GM19043 (cell line): ENCODE results near the gene MLPH.

Experiments used
- ATAC-seq: cut with Tn5 transposase; IDR thresholded peaks from one replicate; pipeline ENCODE4 v1.9.1; 2021; ENCODE audit warnings: low read depth; ENCODE audit not compliant: unreplicated experiment

The MLPH gene

DNA sequence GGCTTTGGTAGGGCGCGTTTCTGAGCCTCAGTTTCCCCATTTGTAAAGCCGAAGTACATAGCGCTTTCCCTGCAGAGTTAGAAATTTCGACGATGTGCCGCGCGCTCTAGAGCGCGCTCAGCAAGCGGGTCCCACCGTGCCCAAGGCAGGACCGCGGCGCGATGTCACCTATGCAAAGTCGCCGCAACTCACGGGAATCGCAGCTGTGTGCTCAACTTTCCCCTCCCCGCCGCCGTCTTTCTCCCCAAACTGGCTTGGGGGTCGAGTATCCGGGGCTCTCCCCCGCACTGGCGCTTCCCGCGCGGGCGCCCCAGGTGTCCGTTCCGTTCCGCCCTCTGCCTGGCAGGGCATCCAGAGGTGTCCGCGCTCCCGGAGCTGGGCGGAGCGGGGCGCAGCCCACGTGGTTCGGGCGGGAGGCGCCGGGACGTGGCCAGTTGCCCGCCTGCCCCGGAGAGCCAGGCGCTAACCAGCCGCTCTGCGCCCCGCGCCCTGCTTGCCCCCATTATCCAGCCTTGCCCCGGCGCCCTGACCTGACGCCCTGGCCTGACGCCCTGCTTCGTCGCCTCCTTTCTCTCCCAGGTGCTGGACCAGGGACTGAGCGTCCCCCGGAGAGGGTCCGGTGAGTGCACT lies at the start of gene MLPH:
TSS of gene MLPH (plus strand) at position 433 of the 630 bp plus-strand sequence. CDS start 6,176 bp downstream, outside the sequence.
- no peak for ATAC-seq

DNA sequence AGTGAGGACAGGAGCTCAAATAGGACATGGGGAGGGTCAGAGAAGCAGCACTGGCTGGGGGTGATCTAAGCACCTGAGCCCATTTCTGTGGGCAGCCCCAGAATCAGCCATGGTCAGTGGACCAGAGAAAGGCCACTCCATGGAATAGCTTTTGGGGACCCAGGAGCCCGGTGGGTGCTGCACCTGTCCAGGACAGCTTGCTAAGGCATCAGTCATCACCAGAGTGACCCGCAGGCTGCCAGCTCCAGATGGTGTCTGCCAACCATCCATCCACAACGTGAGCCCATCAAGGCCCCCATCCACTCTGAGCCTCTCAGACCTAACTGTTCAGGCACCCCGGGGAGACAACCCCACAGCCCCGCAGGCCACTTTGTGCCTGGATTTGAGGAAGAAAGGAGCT lies 49.5 kb upstream of the MLPH start:
- ATAC-seq: no peak

- ATAC-seq: no peak
These were observed 48.7 kb upstream of the MLPH start for GRCh38 chr2:237438080-237438940.

- ATAC-seq: no peak
These were observed 46.2 kb upstream of the MLPH start for GRCh38 chr2:237440819-237441281.

DNA sequence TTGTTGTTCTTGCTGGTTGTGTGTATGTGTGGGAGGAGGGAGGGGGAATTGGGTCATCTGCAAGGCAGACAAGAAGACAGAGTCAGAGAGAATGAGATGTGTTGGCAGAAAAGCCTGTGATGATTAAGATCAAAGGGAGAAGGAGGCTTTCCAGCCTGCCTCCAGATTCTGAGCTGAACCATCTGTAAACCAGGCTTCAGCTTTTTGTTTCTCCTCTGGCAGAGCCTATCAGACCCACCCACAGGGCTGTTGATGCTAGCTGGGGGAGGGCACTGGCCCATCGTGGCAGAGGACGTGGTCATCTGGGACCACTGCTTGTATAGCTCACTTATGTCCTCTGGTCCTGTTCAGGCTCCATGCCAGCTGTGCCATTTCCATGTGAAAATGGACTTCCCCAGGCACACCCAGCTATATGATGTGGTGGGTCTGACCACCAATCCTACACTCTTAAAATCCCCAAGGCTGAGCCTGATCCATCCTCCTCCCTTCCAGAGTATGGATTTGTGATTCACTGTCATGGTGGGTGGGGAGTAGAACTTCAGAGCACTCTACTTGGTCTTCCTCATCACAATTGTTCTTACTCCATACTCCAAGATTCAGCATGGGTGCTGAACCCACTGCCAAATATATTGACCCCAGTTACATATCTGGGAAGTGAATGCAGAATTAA lies 45.3 kb upstream of the MLPH start:
- no peak for ATAC-seq

- ATAC-seq: no peak
These were observed 43.0 kb upstream of the MLPH start for GRCh38 chr2:237444071-237444470.

DNA sequence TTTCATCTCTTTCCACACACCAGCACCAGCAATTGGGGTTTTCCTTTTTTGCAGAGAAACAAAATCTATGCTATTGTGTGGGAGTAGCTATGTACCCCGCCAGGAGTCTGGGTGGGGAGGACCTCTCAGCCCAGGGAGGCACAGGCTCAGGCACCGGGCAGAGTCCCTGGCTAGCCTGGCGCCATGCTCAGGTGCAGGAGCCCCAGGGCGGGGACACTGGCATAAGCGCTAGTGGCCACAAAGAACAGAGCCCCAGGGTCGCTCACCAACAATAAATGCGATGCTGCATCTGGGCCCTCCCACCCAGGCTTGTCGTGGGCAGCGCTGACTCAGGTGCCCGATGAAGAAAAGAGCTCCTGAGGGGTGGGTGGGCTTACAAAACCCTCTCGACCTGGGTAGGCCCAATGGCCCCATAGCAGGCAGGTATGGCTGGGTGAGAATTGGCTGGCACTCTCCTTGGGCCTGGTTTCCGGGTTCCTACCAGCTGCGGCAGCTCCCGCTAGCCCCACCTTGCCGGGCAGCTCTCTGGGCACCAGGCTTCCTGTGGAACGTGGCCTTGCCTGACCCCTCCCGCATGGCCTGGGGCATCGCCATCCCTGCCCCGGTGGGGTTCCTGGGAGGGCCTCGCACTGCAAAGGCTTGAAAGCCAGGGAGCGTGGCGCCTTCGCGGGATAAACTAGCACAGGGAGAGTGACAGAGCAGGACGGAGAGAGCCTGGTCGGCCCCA lies 41.3 kb upstream of the MLPH start:
- ATAC-seq: no peak

DNA sequence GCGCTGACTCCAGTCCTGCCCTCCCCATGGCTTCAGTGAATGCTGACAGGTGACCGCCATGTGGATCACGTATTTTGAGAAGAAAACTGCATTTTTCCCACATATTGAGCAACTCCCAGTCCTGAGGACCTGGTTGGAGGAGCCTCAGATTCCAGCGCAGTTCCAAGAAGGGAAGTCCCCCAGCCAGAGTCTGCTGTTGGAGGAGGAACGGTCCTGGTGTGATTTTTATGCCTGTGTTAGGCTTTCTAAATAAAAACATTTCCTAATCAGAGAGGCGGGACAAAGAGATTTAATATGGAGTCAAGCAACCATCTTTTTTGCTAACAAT lies 40.7 kb upstream of the MLPH start:
- no peak for ATAC-seq

DNA sequence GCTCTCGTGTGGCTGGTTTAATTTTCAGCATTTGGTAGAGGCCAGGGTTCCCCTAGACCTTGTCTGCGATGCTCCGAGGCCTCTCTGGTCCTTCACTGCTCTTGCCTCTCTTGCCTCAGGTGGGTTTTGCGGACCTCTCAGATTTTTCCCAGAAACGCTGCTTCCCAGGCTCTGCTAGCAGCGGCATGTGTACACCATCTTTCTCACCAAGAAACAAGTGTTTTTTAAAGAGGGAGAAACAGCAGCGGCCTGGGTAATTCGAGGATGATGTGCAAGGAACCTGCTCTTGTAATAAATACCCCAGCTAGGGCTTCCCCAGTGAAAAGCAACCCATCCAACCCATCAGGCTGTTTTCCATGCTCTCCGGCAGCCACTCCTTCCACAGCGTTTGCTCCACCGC lies 39.6 kb upstream of the MLPH start:
- no peak for ATAC-seq

DNA sequence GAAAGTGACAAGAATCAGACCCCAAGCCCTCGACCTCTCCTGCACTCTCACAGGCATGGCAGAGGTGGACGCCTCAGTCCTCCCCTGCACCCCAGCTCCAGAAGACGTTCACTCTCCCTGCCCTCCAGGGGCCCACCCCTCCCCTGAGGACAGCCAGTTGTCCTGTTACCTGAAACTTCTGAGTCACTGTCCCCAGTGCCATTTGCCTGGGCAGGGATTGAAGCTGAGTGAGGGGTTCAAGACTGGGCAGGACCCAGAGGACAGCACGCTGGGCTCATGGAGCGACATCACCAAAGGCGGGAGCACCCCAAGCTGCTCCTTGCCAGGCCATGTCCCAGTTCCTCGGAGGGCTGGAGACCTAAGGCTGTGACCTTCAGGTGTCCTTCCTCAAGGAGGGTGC lies 38.9 kb upstream of the MLPH start:
- no peak for ATAC-seq

DNA sequence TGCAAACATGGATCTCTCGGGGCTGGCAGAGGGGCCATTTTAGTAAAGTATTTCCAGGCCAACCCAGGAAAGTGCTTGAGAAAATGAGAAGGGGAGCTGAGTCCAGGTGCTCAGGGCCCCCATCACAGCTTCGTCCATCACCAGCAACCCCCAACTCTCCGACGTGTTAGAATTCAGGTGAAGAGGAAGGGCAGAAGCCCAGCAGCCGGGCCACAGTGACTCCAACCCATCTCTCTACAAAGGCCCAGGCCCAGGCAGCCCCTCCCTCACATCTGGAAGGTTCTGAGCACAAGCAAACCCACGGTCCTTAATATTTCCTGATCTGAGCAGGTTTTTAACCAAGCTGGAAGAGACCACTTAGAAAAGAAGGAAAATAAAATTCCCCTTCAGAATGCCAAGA lies 38.4 kb upstream of the MLPH start:
- ATAC-seq: no peak

- ATAC-seq: no peak
These were observed 37.7 kb upstream of the MLPH start for GRCh38 chr2:237449193-237449881.

- ATAC-seq: no peak
These were observed 36.9 kb upstream of the MLPH start for GRCh38 chr2:237450108-237450507.

GRCh38 chr2:237450583-237450982 lies 36.5 kb upstream of the MLPH start:
- no peak for ATAC-seq

DNA sequence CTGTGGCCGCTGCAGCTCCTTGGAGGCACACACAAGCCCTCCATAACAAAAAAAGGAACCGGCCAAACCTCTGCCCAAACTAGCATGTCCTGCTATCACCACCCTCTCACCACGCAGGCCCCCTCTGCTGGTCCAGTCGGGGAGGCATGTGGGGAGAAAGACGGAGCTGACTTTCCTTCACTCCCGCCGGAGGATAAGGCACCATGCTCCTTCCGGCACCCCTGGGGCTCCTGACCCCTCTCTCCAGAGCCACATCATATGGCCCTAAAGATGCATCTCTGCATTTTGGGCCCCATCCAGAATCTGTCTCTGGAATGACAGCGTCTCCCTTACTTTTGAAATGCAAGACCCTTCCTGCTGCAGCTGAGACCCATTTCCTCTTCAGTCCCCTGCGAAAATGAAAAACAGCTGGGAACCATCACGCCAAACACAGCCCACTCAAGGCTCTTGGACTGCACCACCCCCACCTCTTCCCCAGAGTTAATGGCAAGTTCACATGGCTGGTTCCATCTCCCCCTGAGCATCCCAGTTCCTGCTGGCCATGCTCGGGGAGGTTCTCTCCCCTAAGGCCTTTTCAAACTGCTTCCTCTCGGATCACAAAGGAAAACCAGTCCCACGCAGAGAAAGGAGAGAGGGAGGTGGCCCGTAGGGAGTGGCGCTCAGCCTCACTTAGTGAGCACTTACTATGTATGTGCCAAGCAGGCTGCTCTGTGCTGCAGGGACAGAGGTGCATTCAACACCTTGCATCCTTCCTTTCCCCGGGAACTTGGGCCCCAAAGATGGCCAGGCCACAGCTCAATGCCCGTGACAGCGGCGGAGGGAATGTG lies 35.2 kb upstream of the MLPH start:
- ATAC-seq: no peak

- ATAC-seq: no peak
These were observed 34.2 kb upstream of the MLPH start for GRCh38 chr2:237452861-237453260.

GRCh38 chr2:237453671-237454070 lies 33.4 kb upstream of the MLPH start:
- no peak for ATAC-seq

DNA sequence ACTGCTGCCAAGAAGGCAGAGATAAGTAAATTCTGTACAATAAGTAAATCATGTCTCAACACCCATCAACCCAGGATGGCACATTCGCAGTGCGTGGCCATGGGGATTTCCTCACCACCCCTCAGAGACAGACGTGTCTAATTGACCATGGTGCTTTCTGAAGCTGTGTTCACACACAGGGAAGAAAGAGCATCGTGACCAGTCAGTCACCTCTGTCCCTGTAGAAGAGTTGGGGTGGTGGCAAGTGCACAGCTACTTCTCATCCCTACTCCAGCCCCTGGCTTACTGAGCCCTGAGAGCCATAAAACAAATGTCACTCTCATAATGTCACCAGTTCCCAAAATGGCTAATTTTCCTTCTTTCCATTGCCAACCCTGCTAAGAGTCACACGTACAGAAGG lies 31.3 kb upstream of the MLPH start:
- no peak for ATAC-seq

DNA sequence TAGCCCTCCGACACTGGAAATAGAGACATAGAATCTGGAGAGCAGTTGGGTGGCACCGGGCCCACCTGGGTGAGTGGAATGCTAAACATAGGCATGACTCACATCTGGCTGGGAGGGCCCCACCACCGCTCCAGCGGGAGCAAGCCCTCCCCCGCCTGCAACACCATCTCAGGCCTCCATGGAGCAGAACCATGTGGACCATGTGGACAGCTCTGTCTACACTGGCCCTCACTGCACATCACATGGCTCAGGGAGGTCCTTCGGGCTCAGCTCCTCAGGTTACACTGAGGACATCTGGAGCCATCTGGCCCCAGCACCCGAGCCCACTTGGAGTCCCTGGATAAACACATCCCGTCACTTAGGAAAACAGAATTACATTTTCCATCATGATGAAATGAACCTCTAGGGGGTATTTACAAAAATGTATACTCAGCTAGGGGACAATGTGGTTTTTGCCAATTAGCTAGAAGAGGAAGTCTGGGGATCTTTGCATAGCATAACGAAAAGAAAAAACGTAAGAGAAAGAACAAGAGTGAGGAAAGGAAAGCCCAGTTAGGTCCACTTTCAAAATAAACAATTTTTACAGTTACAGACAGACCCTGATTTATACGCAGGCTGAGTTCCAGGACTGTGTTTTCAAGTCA lies 30.7 kb upstream of the MLPH start:
- no peak for ATAC-seq
